Stomach smooth muscle (tissue), 2 donors: ENCODE measurements around the gene SMAD3.

Experiments used
- H3K27ac ChIP-seq: one replicate; pipeline ENCODE4 v1.7.0; 2013; ENCODE audit warnings: mild to moderate bottlenecking, low read length, inconsistent platforms
- H3K27me3 ChIP-seq, 2 donors: one replicate each; pipeline ENCODE4 v1.7.0; 2013; ENCODE audit warnings: low read length in 2 of 2; ENCODE audit not compliant: insufficient read depth in 2 of 2, control insufficient read depth in 1 of 2
- H3K36me3 ChIP-seq, 2 donors: one replicate each; pipeline ENCODE4 v1.7.0; 2013; ENCODE audit warnings: low read length in 2 of 2; ENCODE audit not compliant: control insufficient read depth in 2 of 2, insufficient read depth in 2 of 2
- H3K4me1 ChIP-seq: one replicate; pipeline ENCODE4 v1.7.0; 2013; ENCODE audit warnings: low read length; ENCODE audit not compliant: control insufficient read depth, insufficient read depth
- H3K4me3 ChIP-seq, 2 donors: one replicate each; pipeline ENCODE4 v1.7.0; 2013; ENCODE audit warnings: low read length in 2 of 2
- H3K9ac ChIP-seq, 2 donors: one replicate each; pipeline ENCODE4 v1.7.0; 2013; ENCODE audit warnings: low read length in 2 of 2, mild to moderate bottlenecking in 1 of 2
- H3K9me3 ChIP-seq, 2 donors: one replicate each; pipeline ENCODE4 v1.7.0; 2013; ENCODE audit warnings: low read length in 2 of 2; ENCODE audit not compliant: control insufficient read depth in 2 of 2
- donor health status: healthy.
- donor health status: Pancreatic carcinoma.

SMAD3 gene

DNA sequence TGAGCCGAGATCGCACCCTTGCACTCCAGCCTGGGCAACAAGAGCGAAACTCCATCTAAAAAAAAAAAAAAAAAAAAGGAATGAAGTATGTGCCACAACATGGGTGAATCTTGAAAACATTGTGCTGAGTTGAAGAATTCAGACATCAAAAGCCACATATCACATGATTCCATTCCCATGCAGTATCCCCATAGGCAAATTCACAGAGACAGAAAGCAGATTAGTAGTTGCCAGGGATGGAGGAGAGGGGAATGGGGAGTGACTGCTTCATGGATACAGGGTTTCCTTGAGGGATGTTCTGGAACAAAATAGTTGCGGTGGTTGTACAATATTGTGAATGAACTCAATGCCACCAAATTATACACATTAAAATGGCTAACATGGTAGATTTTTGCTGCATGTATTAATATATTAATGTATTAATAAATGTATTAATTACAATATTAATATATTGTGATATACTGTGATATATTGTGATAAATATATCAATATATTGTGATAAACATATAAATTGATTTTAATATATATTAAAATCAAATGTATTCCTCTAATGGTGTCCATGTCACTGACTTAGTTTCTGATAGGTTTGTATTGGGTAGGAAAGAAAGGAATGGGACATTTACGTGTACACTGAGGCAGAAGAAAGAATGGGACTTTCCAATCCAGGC is 34.9 kb downstream of the SMAD3 start:
- Histone ChIP-seq H3K9me3 (no peaks in the 10 kb centered on the region), H3K4me1 (peaks cover 50% of the 10 kb centered on the region), H3K27me3 (no peaks in the 10 kb centered on the region), H3K9ac (no peak overlapping the region), H3K27ac (no peak overlapping the region), H3K36me3 (no peaks in the 10 kb centered on the region), H3K4me3 (no peak overlapping the region)

DNA sequence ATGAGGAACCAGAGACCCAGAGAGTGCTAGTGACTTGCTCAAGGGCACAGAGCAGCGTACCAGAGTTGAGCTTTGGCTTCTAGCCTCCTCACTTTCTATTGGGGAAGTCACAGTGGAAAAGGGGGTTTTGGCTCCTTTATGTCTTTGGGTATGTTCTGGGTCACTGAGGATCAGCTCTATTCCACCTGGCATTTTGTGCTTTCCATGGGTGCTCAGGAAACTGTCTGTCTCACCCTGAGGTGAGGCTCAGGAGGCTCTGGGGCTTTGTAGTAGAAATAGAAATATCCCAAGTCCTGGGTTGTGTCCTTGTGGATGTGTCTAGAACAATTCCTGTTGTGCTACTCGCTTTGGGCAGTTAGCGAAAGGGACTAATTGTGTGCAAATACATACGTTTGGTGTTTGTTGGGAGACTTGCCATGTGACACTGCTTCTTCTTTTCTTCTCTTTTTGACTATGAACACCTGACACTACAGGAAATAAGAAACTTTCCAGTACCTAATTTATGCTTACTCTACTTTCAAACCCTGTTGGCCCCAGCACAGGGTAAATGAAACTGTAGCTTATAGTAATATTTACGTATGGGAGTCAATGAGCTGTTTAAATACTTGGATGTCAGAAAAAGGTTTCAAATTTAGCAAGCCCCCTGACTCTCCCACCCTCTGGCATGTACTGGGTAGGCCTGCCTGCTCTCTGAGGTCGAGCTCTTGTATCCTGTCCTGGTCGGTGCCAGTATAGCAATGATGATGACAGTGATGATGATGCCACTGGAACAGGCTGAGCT is 35.6 kb downstream of the SMAD3 start:
- Histone ChIP-seq H3K4me1 (peaks cover 57% of the 10 kb centered on the region), H3K27ac (no peak overlapping the region)

DNA sequence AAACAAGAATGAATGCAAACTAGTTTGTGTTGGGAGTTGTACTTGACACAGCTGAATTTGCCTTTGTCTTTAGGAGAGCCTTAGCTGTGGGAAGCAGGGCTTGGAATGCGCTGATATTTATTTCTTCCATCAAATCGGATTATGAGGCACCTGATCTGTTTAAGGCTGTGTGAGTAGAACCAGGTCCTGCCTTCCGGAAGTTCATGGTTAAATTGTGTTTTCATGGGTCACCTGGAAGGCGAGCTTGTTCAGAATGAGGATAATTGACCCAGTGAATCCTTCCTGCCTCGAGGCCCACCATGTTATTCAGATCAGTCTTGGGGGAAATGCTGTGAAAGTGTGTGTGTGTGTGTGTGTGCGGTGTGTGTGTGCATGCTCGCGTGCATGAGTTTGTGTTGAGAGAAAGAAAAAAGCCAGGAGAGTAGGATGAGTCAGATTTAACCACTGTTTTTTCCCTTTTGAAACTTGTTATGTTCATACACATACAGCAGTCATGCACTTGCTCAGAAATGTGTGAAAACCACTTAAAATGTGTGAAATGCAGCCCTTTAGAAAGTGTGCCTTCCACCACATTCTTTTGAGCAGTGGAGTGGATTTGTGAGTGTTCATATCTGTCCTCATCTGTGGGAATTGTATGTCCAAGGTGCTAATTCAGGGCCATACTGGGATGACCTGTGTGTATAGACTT is 36.7 kb downstream of the SMAD3 start:
- Histone ChIP-seq H3K4me1 (peaks cover 68% of the 10 kb centered on the region), H3K36me3 (no peaks in the 10 kb centered on the region), H3K4me3 (no peak overlapping the region), H3K27me3 (no peaks in the 10 kb centered on the region), H3K27ac (no peak overlapping the region), H3K9me3 (no peaks in the 10 kb centered on the region), H3K9ac (no peak overlapping the region)

More for the DNA sequence above, 35.6 kb downstream of the SMAD3 start:
- H3K9ac ChIP-seq: no peak overlapping the region
- H3K4me3 ChIP-seq: no peak overlapping the region
- no peaks in the 10 kb centered on the region for H3K27me3 ChIP-seq
- H3K9me3 ChIP-seq: no peaks in the 10 kb centered on the region
- H3K36me3 ChIP-seq: no peaks in the 10 kb centered on the region

DNA sequence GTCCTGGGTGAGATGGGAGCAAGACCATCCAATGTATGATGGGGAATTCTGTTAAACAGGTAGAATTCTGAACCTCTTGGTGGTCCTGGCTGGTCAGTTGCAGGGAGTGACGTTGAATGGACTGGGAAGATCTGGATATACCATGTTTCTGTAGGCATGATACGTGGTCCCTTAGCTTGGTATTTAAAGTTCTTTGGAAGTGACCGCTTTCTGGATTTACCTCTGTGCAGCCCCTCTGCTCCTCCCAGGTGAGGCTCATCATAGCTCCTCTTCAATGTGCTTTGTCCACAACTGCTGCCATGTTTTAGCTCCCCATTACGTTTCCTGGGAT is 37.2 kb downstream of the SMAD3 start:
- Histone ChIP-seq H3K4me1 (peaks cover 72% of the 10 kb centered on the region), H3K27ac (no peak overlapping the region), H3K36me3 (no peaks in the 10 kb centered on the region), H3K9ac (no peak overlapping the region), H3K27me3 (no peaks in the 10 kb centered on the region), H3K4me3 (no peak overlapping the region), H3K9me3 (no peaks in the 10 kb centered on the region)

DNA sequence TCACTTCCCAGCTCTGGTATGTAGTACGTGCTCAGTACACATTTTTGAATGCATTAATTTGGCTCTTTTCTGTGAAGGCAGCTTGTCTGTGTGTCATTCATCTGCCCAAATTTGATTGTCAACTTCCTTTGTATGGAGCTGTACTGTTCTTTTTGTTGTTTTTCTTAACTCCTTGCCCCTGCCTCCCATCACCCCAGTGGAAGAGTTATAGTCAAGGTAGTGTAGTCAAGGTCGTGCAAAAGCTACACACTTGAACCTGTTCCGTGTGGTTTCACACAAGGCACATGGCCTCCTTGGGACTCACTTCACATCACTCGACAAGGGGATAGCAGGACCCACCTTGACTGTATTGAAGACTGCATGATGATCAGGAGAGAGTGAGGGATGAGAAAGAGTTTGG is 37.6 kb downstream of the SMAD3 start:
- Histone ChIP-seq H3K9ac (no peak overlapping the region), H3K36me3 (no peaks in the 10 kb centered on the region), H3K9me3 (no peaks in the 10 kb centered on the region), H3K4me1 (peaks cover 69% of the 10 kb centered on the region), H3K4me3 (no peak overlapping the region), H3K27ac (no peak overlapping the region), H3K27me3 (no peaks in the 10 kb centered on the region)

DNA sequence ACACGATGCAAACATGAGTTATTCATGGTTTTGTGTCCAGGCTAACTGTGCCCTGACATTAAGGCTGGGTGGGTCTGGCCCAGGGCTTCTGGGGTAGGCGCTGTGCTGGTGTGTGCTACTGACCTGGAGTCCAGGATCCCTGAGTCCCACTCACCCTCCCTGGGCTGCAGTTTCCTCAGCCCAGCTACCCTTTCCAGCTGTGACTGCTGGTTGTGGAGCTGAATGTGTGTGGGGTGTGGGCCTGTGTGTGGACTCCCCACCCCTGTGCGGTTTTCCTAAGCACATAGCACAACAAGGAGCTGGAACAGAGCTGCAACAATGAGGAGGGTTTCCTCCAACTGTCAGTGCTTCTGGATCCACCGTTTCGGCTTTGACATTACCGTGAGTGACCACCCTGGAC is 38.0 kb downstream of the SMAD3 start:
- Histone ChIP-seq H3K9me3 (no peaks in the 10 kb centered on the region), H3K9ac (no peak overlapping the region), H3K27me3 (no peaks in the 10 kb centered on the region), H3K4me3 (no peak overlapping the region), H3K27ac (peak overlapping the region; percentile 18), H3K36me3 (no peaks in the 10 kb centered on the region), H3K4me1 (peaks cover 70% of the 10 kb centered on the region)

DNA sequence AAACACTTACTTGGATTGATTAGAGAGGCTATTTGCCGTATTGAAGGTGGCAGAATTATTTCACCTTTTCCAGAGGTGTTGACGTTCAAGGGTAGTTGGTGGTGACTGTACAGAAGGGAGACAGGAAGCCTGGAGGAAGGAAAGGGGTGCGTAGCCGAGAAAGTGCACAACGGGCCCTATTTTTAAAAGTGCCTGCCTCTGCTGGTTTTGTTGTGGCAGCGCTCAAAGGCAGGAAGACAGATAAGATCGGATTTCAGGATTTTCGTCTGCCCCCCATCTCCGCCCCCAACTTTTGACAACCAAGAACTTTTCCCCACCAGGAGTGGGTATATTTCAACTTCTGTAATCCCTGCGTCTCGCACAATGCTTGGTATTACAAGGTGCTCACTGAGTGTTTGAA is 38.5 kb downstream of the SMAD3 start:
- H3K27me3 ChIP-seq: no peaks in the 10 kb centered on the region
- H3K27ac ChIP-seq: peak overlapping the region; percentile 18
- no peak overlapping the region for H3K4me3 ChIP-seq
- H3K9ac ChIP-seq: peak overlapping the region in 1 of 2 donors; percentile 29
- peaks cover 68% of the 10 kb centered on the region for H3K4me1 ChIP-seq
- H3K36me3 ChIP-seq: no peaks in the 10 kb centered on the region
- no peaks in the 10 kb centered on the region for H3K9me3 ChIP-seq

DNA sequence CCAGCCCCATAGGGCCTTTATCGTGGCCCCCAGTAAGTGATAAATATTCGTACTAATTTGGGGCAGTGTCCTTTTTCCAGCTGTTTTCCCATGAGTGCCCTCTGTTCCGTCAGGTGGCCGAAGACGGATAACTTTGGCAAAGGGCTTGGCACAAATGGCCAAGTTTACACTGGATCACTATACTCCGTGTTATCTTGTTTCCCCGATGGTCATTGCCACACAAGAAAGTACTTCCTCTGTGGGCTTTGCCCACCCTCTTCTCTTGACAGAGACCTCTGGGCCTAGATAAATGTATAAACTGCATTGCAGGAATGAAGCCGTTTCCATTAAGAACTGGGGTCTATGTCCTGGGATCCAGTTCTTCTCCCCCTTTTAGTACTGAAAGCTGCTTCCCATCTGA is 39.1 kb downstream of the SMAD3 start:
- no peaks in the 10 kb centered on the region for H3K36me3 ChIP-seq
- H3K9me3 ChIP-seq: no peaks in the 10 kb centered on the region
- H3K27me3 ChIP-seq: no peaks in the 10 kb centered on the region
- peak overlapping the region; percentile 70 for H3K27ac ChIP-seq
- no peak overlapping the region for H3K9ac ChIP-seq
- peaks cover 73% of the 10 kb centered on the region for H3K4me1 ChIP-seq
- H3K4me3 ChIP-seq: no peak overlapping the region

DNA sequence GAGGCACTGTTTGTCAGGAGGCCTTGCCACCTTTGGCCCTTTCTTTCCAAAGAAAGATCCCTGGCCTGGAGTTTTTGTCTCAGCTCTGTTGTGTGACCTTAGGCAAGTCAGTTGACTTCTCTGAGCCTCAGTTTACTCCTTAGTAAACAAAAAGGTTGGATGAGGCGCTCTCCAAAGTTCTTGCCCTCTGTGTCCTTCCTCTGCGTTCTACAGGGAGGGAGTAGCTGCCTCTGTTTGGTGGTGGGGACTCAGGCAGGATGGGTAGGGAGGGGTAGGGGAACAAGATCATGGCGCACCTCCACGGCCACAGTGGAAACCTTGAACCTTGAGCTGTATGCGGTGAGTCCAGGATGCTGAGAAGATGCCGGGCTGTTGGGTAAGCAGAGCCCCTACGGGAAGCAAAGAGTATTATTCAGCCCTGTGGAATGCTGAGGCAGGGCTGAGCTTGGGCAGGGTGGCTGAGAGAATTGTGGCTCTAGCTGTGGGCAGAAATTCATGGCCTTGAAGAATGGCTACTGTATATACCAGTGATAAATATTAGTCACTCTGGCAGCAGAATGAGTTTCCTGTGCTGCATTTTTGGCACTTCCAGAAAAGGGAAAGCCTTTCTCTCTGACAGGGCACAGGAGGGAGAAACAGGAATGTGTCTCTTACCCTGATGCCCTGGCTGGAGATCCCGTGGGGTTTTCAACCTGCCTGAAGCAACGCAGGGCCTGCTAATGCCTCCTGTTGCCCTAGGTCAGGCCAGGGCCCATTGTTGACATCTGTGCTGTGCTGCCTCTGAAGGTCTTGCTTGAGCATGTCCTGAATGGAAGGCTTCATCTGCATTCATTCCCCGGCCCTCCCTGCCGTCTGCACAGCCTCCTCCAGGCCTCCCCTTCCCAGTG is 39.9 kb downstream of the SMAD3 start:
- no peaks in the 10 kb centered on the region for H3K9me3 ChIP-seq
- no peaks in the 10 kb centered on the region for H3K27me3 ChIP-seq
- peak overlapping the region; percentile 70 for H3K27ac ChIP-seq
- peak overlapping the region; percentile 5 to 49 for H3K4me3 ChIP-seq
- no peaks in the 10 kb centered on the region for H3K36me3 ChIP-seq
- peak overlapping the region in 1 of 2 donors; percentile 43 for H3K9ac ChIP-seq
- peaks cover 79% of the 10 kb centered on the region for H3K4me1 ChIP-seq

DNA sequence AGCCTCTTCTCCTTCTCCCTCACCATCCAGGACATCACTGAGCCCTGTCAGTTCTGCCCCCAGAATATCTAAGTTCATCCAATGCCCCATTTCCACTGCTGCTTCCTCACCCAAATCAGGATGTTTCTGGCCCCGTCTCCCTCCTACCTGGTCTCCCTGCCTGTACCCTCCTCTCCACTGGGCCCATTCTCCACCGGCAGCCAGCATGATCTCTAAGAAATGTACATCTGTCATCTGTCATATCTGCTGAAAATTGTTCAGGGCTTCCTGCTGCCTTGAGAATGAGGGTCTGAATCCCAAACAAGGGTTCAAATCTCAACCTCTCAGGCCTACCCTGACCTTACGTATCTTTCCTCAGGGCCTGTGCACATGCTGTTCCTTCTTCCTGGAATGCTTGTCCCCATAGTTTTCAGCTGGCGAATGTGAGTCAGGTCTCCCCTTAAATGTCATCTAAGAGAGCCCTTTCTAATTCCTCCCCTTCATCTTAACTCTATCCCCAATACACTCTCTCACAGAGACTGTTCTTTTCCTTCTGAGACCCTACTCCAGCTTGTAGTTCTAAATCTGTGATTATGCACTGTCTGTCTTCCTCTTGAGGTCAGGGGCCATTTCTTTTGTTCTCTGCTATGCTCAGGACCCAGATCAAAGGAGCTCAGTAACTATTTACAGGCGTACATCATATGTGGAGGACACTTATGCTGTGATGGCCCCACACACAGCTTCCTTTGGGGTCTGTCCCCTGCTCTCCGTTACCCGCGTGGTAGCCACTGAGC is 40.8 kb downstream of the SMAD3 start:
- Histone ChIP-seq H3K27ac (peak overlapping the region; percentile 70), H3K9ac (peak overlapping the region in 1 of 2 donors; percentile 10), H3K36me3 (no peaks in the 10 kb centered on the region), H3K4me3 (no peak overlapping the region), H3K9me3 (no peaks in the 10 kb centered on the region), H3K27me3 (no peaks in the 10 kb centered on the region), H3K4me1 (peaks cover 79% of the 10 kb centered on the region)
